ENCODE results near the gene C16orf78.

The C16orf78 gene

DNA sequence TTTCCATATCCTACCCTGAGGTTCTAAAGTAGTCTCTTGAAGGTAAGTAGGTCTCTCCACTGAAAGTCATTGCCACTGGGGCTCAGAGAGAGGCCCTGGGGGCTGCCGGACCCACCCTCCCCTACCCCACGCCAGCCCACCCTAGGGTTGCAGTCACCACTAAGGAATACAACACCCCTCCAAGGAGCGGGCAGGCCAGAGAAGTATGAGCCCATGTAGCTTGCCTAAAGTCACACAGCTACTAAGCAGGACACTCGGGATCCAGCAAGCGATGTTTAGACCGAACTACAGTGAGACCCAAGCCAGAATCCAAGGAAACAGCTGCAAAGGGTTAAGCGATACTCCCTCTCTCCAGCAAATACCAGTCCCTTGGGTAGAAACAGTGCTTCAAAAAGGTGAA lies 27.0 kb downstream of the C16orf78 start:
- Histone ChIP-seq H3K27me3 (ENCODE audit: insufficient read depth, poor library complexity, severe bottlenecking) (no peaks in the 10 kb centered on the region), H3K4me3 (replicated peaks; ENCODE audit: insufficient read depth, low read length) (no peak overlapping the region), H3K27ac (replicated peaks) (no peak overlapping the region)
- no peak for DNase-seq (ENCODE audit: low read depth in 1 of 2, low spot score in 1 of 2)
- TF ChIP-seq, protein P1, sequence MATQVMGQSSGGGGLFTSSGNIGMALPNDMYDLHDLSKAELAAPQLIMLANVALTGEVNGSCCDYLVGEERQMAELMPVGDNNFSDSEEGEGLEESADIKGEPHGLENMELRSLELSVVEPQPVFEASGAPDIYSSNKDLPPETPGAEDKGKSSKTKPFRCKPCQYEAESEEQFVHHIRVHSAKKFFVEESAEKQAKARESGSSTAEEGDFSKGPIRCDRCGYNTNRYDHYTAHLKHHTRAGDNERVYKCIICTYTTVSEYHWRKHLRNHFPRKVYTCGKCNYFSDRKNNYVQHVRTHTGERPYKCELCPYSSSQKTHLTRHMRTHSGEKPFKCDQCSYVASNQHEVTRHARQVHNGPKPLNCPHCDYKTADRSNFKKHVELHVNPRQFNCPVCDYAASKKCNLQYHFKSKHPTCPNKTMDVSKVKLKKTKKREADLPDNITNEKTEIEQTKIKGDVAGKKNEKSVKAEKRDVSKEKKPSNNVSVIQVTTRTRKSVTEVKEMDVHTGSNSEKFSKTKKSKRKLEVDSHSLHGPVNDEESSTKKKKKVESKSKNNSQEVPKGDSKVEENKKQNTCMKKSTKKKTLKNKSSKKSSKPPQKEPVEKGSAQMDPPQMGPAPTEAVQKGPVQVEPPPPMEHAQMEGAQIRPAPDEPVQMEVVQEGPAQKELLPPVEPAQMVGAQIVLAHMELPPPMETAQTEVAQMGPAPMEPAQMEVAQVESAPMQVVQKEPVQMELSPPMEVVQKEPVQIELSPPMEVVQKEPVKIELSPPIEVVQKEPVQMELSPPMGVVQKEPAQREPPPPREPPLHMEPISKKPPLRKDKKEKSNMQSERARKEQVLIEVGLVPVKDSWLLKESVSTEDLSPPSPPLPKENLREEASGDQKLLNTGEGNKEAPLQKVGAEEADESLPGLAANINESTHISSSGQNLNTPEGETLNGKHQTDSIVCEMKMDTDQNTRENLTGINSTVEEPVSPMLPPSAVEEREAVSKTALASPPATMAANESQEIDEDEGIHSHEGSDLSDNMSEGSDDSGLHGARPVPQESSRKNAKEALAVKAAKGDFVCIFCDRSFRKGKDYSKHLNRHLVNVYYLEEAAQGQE (IDR thresholded peaks at IDR 0.05; ENCODE audit: insufficient replicate concordance, low read depth) = no peak
- TF ChIP-seq, protein P2, sequence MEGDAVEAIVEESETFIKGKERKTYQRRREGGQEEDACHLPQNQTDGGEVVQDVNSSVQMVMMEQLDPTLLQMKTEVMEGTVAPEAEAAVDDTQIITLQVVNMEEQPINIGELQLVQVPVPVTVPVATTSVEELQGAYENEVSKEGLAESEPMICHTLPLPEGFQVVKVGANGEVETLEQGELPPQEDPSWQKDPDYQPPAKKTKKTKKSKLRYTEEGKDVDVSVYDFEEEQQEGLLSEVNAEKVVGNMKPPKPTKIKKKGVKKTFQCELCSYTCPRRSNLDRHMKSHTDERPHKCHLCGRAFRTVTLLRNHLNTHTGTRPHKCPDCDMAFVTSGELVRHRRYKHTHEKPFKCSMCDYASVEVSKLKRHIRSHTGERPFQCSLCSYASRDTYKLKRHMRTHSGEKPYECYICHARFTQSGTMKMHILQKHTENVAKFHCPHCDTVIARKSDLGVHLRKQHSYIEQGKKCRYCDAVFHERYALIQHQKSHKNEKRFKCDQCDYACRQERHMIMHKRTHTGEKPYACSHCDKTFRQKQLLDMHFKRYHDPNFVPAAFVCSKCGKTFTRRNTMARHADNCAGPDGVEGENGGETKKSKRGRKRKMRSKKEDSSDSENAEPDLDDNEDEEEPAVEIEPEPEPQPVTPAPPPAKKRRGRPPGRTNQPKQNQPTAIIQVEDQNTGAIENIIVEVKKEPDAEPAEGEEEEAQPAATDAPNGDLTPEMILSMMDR (IDR thresholded peaks at IDR 0.05; ENCODE audit: insufficient read depth, low read length) = no peak
- TF ChIP-seq GABPA (IDR thresholded peaks at IDR 0.05; ENCODE audit: low read depth) (no peak), SPI1 (IDR thresholded peaks at IDR 0.05; ENCODE audit: borderline replicate concordance, low read depth) (no peak), POLR2AphosphoS5 (IDR thresholded peaks at IDR 0.05; ENCODE audit: low read depth) (no peak)

GRCh38 chr16:49405123-49405522 lies 31.5 kb downstream of the C16orf78 start:
- H3K4me3 ChIP-seq (replicated peaks; ENCODE audit: insufficient read depth, low read length) = no peak overlapping the region
- no peak for TF ChIP-seq SPI1 (IDR thresholded peaks at IDR 0.05; ENCODE audit: borderline replicate concordance, low read depth)
- no peak for TF ChIP-seq POLR2AphosphoS5 (IDR thresholded peaks at IDR 0.05; ENCODE audit: low read depth)
- TF ChIP-seq, protein P2 (IDR thresholded peaks at IDR 0.05; ENCODE audit: insufficient read depth, low read length) = no peak
- no peak for TF ChIP-seq GABPA (IDR thresholded peaks at IDR 0.05; ENCODE audit: low read depth)
- TF ChIP-seq, protein P1 (IDR thresholded peaks at IDR 0.05; ENCODE audit: insufficient replicate concordance, low read depth) = no peak
- no peak overlapping the region for H3K27ac ChIP-seq (replicated peaks)
- no peak for DNase-seq (ENCODE audit: low read depth in 1 of 2, low spot score in 1 of 2)
- no peaks in the 10 kb centered on the region for H3K27me3 ChIP-seq (ENCODE audit: insufficient read depth, poor library complexity, severe bottlenecking)

DNA sequence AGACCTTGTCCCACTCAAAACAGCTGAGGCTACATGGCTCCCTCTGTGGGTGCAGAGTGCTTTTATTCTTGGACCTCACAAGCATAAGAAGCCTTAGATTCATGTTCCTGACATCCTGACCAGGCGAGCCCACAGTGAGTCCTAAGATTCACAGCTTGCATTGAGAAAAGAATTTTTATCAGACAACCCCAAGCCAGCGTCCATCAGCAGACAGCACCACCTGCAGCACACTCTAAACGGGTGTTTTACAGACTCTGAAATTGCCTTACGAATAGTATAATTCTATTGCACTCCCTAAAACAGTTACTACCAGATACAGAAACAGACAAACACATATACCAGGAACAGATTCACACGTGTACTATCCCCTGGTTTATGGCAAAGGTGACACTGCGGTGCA lies 31.9 kb downstream of the C16orf78 start:
- TF ChIP-seq, protein P2 (IDR thresholded peaks at IDR 0.05; ENCODE audit: insufficient read depth, low read length) = no peak
- TF ChIP-seq SPI1 (IDR thresholded peaks at IDR 0.05; ENCODE audit: borderline replicate concordance, low read depth) = no peak
- no peak for TF ChIP-seq GABPA (IDR thresholded peaks at IDR 0.05; ENCODE audit: low read depth)
- no peak for TF ChIP-seq POLR2AphosphoS5 (IDR thresholded peaks at IDR 0.05; ENCODE audit: low read depth)
- TF ChIP-seq, protein P1 (IDR thresholded peaks at IDR 0.05; ENCODE audit: insufficient replicate concordance, low read depth) = no peak
- DNase-seq (ENCODE audit: low read depth in 1 of 2, low spot score in 1 of 2) = no peak
- H3K4me3 ChIP-seq (replicated peaks; ENCODE audit: insufficient read depth, low read length) = no peak overlapping the region

More for the DNA sequence above, 31.9 kb downstream of the C16orf78 start:
- Histone ChIP-seq H3K27me3 (ENCODE audit: insufficient read depth, poor library complexity, severe bottlenecking) (no peaks in the 10 kb centered on the region), H3K27ac (replicated peaks) (no peak overlapping the region)
